ACHN (cell line): ENCODE results near the gene SOX10.

Experiments
- DNase-seq: peaks from one replicate; pipeline ENCODE4 v3.0.0-alpha.2; 2015
- in situ Hi-C: cut with HindIII; loops from 2 replicates; pipeline ENCODE4 v1.10.0; 2017; ENCODE audit warnings: low sequenced_read_pairs, low pct_ligation_motif_present, low pct_unique_long_range_greater_than_20kb

Gene SOX10

GRCh38 chr22:38017939-38018885, 33.9 kb upstream of the SOX10 start:
- in situ Hi-C loops, result no loop called here
- DNase-seq, result no peak

- no peak for DNase-seq
- in situ Hi-C loops, result no loop called here
These were observed 33.0 kb upstream of the SOX10 start for GRCh38 chr22:38017272-38017920.

- no peak for DNase-seq
These were observed 32.1 kb upstream of the SOX10 start for GRCh38 chr22:38016182-38017151.

DNA sequence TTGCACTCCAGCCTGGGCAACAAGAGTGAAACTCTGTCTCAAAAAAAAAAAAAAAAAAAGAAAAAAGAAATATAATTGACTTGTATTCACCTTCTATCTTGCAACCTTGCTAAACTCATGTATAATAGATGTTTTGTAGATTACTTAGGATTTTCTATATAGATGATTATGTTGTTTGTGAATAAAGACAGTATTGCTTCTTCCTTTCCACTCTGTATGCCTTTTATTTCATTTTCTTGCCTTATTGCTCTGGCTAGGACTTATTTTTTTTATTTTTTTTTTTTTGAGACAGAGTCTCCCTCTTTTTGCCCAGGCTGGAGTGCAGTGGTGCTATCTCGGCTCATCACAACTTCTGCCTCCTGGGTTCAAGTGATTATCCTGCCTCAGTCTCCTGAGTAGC, 29.7 kb upstream of the SOX10 start:
- in situ Hi-C loops, result no loop called here
- DNase-seq, result no peak

More at GRCh38 chr22:38016182-38017151, 32.1 kb upstream of the SOX10 start:
- in situ Hi-C loops, result no loop called here

DNA sequence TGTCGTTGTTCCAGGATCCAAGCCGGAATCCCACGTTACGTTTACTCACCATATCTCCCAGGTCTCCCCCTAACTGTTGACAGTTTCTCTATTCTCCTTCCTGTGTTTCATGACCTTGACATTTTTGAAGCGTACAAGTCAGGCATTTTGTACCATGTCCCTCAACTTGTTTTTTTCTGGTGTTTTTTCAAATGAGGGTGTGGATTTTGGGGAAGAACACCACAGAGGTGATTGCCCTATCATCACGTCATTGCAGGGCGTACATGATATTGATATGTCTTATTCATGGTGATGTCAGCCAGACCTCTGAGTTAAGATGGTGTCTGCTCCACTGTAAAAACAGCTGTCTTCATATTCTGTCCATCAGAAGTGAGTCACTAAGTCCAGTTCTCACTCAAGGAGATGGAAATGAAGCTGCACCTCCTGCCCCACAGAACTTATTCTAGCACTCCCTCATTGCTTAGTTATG, 28.3 kb upstream of the SOX10 start:
- in situ Hi-C loops, result no loop called here
- DNase-seq, result no peak

DNA sequence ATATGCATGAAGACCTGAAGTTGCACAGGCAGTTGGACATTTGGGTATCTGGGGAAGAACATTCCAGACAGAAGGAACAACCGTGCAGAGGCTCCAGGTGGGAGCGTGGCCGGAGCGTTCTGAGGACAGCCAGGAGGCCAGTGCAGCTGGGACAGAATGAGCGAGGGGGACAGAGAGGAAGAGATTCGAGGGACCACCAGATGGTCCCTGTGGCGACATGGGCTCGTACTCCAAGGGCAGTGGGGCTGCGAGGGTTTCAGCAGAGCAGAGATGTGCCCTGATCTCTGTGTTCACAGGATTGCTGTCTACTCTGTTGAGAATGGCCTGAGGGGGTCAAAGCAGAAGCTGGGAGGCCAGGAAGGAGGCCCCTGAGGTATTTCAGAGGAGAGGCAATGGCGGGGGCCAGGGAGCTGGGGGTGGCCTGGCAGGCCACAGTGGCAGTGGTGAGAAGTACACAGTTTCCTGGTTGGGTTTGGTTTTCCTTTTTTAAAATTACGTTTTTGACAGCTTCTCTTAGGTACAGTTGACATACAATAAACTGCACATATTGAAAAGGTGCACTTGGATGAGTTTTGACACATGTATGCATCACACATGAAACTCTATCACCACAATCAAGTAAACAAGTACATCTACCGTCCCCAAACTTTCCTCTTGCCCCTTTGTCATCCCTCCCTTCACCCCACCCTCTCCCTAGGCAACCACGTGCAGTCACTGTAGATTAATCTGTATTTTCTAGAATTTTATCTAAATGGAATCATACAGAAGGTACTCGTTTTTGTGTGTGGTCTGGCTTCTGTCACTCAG, 24.8 kb upstream of the SOX10 start:
- no peak for DNase-seq
- in situ Hi-C loops, result no loop called here

DNA sequence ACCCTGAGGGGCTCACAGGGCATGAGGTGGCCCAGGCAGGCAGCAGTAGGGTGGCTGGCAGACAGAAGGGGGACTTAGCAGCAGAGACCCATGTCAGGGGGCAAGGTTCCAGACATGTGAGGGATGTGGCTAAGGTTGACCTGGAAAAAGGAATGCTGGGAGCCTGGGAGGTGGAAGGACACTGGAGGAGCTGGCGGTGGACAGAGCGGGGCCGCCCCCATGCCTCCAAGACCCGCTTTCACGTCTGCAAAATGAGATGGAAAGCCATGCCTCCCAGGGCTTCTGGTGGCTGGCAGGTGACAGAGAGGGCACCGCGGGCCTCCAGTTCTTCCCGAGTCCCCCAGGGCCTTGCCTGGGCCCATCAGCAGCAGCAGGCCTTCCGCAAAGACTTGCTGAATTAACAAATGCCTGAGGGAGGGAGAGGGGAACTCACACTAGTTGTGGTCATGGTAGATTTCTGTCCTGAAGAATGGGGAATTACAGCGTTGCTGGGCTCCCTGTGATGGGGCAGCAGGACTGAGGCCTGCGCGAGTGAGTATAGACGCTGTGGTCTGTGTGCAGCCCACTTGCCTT, 23.1 kb upstream of the SOX10 start:
- DNase-seq, result no peak
- in situ Hi-C loops, result no loop called here

- no peak for DNase-seq
- in situ Hi-C loops, result no loop called here
These were observed 22.6 kb upstream of the SOX10 start for GRCh38 chr22:38006906-38007305.

- in situ Hi-C loops, result no loop called here
- DNase-seq, result no peak
These were observed 21.6 kb upstream of the SOX10 start for GRCh38 chr22:38005943-38006342.

- in situ Hi-C loops, result no loop called here
- DNase-seq, result peak; percentile 67
These were observed 15.4 kb upstream of the SOX10 start for GRCh38 chr22:37999640-38000272.

GRCh38 chr22:37999236-37999635, 14.9 kb upstream of the SOX10 start:
- no peak for DNase-seq
- in situ Hi-C loops, result no loop called here

DNA sequence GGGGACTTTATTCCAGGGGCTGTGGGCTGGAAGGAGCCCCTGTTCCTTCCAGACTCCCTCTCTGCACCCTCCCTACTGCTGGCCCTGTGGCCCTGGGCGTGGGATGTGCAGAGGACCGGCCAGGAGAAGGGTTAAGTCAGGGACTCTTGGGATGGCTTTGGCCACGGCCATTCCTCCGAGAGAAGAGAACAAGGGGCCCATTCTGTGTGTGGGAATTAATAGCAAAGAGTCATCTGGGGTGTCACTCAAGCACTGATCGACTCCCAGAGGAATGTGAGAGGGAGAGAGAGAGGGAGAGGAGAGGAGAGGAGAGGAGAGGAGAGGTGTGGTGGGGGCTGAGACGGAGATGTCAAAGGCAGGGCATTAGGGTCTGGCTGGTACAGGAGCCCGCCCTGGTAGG, 14.2 kb upstream of the SOX10 start:
- in situ Hi-C loops, result no loop called here

DNA sequence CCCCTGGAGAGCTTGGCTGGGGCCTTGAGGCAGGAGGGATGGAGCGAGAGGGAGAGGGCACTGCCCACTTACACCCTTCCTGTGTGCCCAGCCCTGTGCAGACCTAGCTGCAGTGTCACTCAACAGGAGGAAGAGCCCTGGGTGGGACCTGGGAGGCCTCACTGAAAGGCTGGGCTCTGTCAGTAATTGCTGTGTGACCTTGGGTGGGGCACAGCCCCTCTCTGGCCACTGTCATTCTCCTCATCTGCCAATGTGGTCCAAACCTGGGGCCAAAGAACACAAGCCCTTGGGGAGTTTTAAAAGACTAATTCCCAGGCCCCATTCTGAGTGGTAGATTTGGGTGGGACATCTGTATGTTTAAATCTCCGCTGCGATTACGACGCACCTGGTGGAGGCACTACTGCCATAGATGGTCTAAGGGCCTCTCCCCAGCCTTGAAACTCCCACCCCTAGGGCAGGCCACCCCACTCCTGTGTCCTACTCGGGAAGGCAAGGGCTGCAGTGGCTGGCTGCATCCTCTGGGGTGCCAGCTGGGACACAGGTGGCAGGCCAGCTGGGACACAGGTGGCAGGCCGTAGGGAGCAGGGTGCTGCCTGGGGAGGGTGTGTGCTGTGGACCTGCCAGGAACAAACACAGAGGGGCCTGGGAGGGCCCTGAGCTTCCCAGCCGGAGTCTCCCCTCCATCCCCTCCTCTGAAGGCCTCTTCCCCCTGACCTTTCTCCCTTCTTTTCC, 12.3 kb upstream of the SOX10 start:
- in situ Hi-C loops, result no loop called here
- DNase-seq, result no peak

More for the DNA sequence above, 14.2 kb upstream of the SOX10 start:
- DNase-seq, result no peak

- DNase-seq, result no peak
- in situ Hi-C loops, result no loop called here
These were observed 11.7 kb upstream of the SOX10 start for GRCh38 chr22:37996079-37996478.

GRCh38 chr22:37995460-37995859, 11.1 kb upstream of the SOX10 start:
- in situ Hi-C loops, result no loop called here
- no peak for DNase-seq

GRCh38 chr22:37994982-37995381, 10.6 kb upstream of the SOX10 start:
- in situ Hi-C loops, result no loop called here
- no peak for DNase-seq

DNA sequence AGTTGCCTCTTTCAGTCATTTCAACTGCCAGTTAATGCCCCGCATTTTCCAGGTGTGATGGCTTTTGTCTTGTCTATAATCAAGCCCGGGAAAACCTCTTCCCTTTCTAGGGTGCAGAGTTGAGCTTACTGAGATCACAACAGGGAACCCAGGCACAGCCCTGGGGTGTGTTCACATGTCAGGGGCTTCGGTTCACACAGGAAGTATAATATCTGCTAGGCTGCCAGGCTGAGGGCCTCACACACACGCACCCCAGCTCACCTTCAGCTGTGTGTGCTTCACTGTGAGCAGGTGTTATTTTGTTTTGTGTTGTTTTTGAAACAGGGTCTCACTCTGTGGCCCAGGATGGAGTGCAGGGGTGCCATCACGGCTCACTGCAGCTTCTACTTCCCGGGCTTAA, 9.7 kb upstream of the SOX10 start:
- no peak for DNase-seq
- in situ Hi-C loops, result no loop called here
